AG08395 (cell line): ENCODE measurements around the gene FGF1.

Experiments used
- DNase-seq: peaks from one replicate; pipeline ENCODE4 v3.0.0; 2012; ENCODE audit warnings: mixed read lengths, low spot score

FGF1 gene

DNA sequence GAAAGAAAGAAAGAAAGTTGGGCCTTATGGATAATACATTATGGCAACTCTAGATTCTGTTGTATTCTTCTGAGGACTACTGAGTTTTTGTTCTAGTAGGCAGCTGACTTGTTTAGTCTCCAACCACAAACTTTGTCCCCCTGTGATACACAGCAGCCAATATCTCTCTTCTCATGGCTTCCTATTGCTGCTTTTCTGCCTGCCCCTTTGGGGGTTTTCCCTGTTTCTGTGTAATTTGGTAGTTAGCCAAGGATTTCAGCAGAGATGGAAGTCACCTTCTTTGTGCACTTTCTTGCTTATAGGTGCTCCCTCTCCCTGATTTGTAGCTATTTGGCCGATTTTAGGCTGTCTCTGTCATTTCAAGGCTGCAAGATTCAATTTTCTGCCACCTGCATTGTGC lies 109.6 kb downstream of the FGF1 start:
- DNase-seq = no peak

DNA sequence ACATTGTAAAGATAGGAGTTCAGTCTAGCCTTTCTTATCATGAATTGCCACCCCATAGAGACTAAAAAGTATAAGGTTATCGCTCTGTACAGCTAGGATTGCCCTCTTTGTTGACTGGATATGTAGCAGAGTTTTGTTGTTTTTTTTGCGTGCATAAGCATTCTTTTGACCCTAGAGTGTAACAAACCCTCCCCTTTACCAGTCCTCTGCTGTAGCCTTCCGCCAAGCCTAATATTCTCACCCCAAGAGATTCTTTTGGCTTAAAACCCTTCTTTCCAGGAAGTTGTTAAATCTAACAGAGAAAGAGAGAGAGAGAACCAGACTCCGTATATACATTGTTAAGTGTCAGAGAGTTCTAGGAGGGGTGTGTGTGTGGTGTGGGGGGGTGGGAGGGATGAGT lies 113.9 kb downstream of the FGF1 start:
- DNase-seq = no peak

DNA sequence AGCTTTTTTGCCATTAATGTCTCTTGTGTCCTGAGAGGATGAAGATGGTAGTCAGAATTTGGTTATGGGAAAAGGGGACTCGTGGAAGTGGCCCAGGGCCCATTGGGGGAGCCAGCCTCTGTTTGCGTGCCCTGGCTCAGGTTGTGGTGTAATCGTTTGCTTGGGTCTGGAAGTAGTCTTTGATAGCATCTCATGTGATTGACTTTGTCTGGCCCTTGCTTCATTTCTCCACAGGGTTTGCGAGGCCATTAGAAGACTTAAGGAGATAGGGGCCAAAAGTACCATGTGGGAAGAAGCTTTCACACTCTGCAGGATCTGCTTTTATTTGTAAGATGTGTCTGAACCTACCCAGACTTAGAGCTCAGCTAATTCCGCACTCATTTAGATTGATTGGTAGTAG lies 114.5 kb downstream of the FGF1 start:
- DNase-seq = no peak

DNA sequence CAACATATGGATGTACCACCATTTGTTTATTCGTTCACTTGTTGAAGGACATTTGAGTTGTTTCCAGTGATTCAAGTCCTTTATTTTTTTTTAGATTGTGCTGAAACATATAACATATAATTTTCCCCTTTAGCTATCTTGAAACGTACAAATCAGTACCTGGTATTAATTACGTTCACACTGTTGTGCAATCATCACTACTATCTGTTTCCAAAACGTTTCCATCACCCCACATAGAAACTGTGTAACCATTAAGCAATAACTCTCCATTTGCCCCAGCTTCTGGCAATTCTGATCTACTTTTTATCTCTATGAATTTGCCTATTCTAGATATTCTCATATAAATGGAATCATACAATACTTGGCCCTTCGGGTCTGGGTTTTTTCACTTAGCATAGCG lies 116.0 kb downstream of the FGF1 start:
- DNase-seq = no peak

DNA sequence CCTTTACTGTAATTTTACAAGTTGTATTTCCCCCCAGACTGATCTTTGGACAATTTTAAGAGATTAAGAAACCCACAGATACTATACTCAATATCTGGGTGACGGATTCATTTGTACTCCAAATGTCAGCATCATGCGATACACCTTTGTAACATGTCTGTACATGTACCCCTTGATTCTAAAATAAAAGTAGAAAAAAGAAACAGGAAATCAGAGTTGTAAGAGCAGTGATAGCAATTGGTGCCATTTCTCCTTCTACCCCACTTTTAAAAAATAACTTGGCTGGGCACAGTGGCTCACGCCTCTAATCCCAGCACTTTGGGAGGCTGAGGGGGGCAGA lies 116.9 kb downstream of the FGF1 start:
- DNase-seq = no peak

DNA sequence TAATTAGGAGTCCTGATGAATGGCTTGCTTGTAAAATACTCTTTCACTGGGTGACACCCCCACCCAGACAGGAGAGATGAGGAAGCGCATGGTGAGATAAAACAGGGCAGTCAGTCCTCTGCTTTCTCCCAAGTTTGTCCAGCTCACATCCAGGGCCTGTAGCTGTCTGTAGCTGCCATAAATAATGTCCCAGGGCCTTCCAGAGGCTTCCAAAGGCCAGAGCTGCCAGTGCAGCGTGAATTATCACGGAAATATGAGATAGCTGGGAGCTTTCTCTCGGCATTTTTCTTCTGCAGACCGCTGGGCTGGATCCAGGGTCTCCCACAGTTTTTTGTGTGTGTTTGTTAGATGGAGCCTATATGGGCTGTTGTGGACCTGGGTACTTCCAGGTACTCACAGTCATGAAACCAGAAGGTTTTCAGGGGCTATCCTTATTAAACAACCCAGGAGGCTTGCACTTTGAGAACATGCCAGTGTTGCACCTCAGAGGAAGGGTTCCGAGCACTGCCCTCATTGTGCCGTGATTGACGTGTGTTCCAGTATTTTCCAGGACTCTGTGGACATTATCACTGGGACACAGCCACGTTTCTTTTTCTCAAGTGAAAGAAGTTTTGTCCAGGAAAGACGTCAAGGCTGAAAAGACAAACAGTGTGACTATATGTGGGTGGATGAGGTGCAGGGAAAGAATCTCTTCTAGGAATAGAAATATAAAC lies 117.5 kb downstream of the FGF1 start:
- DNase-seq = peak; percentile 17

DNA sequence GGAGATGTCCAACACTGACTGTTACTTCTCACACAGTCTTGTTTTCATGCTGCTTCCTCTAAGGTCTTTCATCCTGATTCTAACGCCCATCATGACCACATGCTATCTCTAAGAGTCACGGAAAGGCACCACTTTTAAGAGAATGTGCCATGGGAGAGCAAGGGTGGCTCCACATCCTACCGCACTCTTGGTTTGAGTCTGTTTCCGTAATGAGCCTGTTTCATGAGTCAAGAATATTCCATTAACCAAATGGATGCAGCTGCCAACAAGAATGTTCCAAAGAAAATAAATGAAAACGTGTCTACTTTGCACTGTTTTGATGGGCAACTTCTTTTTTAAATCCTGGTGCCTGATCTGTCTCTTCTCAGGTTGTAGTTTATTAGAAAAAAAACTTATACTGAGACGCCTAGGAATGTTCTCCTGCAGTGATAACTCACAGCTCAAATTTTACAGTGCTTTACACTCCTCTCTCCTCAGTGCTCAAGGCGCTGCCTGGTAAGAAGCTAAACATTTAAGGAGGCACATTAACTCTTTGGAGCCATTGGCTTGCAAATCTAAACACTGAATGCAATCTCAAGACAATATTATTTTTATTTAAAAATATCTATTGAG lies 124.3 kb downstream of the FGF1 start:
- peak; percentile 30 for DNase-seq

DNA sequence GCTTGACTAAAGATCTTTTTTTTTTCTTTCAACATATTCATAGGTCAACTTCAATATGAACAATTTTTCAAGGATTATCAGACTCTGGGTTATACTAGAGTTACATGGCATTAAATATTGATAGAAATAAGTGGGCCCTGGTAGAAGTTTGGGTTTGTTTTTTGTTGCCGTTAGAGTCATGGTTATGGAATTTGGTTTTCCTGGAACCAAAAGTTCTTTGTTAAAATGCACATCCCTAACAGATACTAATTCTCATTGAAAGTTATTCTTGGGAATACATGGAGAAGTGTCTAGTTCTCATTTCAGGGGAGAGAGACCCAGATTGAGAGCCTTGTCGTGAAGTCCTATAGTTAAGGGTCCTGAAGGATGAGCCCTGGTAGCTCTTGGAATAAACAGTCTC lies 124.9 kb downstream of the FGF1 start:
- peak; percentile 32 for DNase-seq

DNA sequence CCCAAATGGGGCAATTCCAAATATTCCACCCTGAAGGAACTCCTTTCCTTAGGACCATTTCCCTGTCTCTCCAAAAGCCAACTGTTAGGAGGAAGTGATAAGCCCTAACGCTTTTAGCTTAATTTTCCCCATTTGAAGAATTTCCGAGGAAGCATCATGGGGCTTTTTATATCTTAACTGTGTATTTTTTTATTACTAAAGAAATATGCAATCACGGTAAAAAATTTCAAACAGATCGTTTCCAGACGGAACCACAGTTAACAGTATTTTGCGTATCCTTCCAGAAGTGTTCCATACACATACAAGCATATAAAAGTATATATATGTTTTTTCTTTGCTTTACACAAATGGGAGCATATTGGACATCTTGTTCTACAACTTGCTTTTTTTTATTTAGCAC lies 133.8 kb downstream of the FGF1 start:
- no peak for DNase-seq

DNA sequence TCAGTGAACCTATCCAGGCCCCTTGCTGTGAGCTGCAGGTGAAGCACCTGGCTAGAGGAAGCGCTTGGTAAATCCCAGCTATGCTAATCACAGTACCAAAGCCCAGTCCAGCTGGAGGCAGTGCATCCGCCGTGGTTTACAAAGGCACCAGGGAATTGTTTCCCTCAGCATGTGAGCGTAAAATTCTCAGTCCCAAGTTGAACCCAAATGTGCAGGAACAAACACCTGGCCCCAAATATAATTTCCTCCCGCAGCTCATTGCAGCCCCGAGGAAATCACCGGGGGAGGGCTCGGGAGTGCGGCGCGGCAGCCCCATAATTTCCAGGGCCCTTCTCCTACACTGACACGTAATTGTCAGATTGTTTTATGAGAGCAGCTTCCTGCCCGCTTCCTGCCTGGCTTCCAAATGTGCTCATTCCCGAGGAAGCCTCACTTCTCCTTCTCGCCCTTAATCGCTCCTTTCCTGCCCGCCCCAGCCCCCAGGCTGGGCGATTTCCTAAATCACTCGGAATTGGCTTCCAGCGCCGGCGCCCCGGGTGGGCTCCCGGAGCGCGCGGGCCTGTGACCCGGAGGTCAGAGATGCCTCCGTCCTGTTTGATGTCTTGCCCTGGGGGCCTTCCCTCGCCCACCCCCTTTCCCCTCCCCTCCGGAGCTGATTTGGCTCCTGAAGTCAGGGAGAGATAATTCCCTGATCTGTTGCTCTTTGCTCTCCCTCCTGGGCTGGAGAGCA lies 134.4 kb downstream of the FGF1 start:
- DNase-seq = peak; percentile 31

DNA sequence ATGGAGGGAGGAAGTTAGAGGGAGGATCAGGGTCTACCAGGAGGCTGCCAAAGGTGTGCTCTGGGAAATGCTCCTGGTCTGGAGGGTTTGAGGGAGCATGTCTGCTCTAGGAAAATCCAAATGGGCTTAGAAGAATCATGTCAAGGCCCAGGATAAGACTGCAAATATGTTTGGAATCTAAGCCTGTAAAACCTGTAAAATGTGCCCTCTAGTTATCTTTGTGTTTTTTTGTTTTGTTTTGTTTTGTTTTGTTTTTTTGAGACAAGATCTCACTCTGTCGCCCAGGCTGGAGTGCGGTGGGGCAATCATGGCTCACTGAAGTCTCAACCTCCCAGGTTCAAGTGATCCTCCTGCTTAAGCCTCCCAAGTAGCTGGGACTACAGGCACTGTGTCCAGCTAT lies 135.4 kb downstream of the FGF1 start:
- no peak for DNase-seq

DNA sequence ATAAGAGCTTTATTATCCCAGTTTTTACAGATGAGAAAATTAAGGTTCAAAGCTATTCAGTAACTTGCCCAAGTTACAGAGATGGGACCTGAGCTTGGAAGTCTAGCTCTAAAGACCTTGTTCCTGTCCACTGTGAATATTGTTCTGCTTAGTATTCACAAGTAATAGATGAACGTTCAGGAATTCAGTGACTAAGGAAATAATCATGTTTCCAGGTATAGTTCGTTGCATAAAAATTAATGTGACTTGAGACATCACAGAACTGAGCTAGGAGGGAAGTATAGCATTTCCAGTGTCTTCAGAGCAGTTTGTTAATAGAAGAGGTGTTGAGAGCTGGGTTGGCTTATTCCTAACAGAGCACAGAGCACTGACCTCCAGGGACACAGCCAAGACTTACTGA lies 136.1 kb downstream of the FGF1 start:
- no peak for DNase-seq

DNA sequence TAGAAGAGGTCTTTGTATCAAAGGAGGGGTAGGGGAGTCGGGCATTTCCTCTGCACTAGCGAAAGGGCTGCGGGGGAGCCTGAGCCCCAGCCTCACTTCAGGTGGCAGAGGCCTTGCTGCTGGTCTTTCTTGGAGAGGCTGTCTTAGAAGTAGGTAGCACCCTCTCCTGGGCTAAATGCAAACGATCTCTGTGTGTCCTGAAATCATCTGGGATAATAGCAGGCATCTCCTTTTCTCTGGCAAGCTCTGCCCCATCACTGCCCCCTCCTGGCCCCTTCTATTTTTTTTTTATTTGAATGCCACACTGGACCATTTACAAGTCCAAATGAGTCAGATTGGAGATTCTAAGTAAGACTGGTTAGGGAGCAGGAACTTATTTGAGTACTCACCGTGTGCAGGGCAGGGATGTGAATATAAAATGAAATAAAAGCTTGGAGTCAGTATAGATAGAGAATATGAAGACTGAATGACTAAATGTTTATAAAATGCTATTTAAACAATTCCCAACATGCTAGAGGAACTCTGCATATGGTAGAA lies 137.1 kb downstream of the FGF1 start:
- peak; percentile 86 for DNase-seq

DNA sequence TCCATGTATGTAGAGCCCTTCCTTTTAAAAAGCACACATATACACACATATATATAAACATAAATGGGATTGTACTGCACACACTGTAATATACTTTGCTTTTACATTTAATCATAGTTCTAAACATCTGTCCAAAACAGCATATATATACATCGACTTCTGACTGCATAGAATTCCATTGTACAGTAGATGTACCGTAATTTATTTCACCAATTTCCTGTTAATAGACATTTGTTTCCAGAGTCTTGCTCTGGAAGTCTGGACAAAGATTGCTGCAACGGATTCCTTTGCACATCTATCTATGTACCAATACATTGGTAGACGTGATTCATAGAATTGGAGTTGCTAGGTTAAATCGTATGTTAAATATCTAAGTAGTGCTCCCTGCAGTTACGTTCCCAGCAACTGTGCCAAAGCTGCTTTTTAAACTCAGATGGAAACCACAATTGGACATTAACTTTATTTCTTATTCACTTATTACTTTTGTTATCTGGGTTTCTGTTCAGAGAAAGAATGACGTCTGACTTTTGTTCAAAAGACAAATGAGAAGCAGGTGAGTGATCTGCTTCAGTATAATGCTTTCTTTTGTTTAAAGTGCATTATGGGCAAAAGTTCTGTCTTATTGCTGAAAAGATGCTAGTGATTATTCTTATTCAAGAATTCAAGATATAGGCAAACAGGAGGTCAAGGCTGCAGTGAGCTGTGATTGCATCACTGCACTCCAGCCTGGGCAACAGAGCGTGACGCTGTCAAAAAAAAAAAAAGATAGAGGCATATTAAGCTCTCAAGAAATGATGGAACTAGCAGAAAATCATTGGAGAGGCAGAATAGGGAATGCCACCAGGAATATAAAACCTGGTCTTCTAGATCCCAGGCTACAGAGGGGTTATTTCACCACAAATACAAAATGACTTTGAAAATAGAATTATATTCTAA lies 138.2 kb downstream of the FGF1 start:
- no peak for DNase-seq

DNA sequence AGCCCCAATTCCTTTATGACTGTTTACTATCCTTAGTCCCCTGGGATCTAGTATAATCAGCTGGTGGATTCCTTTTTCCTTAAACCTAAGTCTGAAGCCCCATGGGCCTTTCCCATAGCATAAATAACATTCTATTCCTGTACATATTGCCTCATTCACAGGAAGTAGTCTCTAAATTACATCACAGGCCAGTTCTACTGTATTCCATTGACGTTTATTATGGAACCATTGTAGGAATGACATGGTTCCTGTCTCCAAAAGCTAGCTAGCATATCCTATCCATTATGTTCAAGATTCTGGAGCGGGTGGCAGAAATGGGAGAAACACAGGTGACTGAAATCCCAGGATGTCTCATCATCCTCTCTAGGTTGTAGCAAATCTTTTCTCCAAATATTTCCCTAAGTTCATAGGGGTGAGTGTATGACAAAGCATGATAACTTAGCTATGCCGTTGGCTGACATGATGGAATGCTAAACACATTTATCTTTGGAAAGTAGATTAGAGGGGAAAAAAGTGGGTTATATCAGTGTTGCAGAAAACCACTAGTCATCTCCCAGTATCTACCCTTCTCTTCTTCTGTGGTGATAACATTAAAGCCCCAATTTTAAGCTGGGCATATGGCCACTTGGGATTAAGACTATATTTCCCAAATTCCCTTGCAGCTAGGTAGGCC lies 140.1 kb downstream of the FGF1 start:
- DNase-seq = no peak

DNA sequence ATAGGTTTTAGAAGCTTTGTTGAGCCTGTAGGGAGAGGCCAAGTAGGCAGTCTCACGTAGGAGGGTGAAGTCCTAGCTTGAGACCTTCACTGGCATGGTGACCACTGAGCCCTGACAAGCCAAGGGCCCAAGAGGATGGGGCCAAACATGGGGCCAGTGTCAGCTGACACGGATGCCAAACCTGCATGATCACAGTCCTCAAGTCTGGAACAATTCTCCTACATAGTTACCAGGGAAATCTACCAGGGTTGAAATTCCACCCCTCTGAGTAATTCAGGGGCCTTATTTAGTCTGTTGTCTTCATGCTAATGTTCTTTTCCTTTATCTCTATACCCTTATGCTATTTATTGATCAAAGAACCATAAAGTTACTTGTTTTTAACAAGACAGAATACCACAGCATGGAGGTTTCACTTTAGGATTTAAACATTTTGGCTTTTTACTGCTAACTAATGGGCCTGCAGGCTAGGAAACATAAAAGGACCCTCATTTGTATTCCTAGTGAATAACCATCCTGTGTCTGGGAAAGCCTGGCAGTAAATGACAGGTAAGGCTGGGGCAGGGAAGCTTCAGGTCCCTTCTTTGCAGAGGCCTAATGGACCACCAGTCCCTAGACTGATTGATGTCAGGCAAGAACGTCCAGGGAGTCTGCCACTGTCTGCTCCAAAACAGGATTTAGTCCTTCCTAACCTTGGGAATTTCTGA lies 140.8 kb downstream of the FGF1 start:
- peak; percentile 19 for DNase-seq

DNA sequence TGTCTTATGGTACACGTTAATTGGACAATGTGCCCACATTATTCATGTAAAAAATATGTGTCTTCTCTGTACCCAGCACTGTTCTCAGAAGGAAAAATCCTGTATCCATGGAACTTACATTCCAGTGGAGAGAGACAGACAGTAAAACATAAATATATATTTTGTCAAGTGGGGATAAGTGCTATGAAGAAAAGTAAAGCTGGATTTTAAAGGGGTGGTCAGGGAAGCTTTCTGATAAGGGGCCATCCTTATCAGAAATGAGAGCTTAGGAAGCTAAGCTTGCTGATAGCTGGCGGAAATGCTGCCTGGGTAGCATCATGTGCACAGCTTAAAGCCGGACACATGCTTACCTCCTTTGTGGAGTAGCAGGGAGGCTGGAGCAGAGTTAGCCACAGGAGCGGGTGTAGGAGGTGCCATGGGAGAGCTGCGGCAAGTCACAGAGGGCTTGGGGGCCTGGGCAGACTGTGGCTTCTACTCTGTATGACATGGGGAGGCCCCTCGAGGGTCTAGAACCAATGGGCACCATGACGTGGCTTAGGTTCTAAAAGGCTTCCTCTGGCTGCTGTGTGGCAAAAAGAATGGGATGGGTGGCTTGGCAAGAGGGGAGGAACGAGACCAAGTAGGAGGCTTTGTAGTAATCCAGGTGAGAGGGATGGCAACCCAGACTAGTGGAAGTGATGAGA lies 141.7 kb downstream of the FGF1 start:
- no peak for DNase-seq

DNA sequence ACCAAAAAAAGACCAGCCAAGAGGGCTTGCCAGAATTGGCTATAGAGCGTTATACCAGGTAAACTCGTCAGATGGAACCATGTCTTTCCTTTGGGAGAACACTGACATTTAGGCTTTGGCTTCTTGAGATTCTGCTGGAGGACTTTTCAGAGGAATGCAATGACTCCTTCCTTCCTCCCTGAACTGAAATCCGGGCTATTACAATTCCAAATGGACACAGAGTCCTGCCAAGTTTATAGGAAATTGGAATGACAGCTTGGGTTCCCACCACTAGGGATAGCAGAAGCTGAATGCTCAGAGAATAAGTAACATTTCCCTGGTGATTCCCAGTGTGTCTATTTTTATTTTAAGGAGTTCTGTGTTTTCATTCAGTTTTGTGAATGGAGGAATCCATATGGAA lies 143.0 kb downstream of the FGF1 start:
- DNase-seq = peak; percentile 51
